ENCODE results near the gene RGS6.

GRCh38 chr14:72553161-72553560 lies 620.9 kb downstream of the RGS6 start:
- TF ChIP-seq POLR2A (IDR thresholded peaks at IDR 0.05), result no peak
- TF ChIP-seq CTCF (IDR thresholded peaks at IDR 0.05), result no peak
